ENCODE data around the gene SPG7.

Gene SPG7

DNA sequence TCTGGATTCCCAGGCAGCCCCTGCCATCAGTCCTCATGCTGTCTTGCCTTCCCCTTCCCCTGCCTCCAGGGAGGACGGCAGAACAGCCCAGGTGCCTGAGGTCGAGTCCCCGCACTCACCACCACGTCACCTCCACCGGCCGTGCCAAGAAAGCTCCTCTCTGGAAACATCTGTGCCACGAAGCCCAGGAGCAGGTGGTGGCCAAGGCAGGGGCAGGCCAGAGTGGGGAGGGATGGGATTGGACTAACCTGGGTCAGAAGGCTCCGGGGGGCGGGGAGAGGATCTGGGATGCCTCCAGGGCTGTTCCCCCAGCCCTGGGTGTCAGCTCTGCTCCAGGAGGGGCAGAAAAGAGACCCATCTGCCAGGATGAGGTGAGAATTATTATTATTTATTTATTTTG lies 97.8 kb downstream of the SPG7 start:
- Histone ChIP-seq H3K79me2 (ENCODE audit: low read length) (no peaks in the 10 kb centered on the region), H3K9ac (ENCODE audit: low read length) (no peak overlapping the region), H3F3A (ENCODE audit: insufficient read depth, low read length) (no peaks in the 10 kb centered on the region), H2AFZ (ENCODE audit: low read length) (no peak overlapping the region), H4K20me1 (ENCODE audit: insufficient read depth, low read length) (no peaks in the 10 kb centered on the region), H3K9me3 (replicated peaks; ENCODE audit: insufficient read depth, low read length) (no peaks in the 10 kb centered on the region), H3K4me3 (ENCODE audit: low read length) (no peak overlapping the region), H3K9me2 (replicated peaks; ENCODE audit: insufficient read depth, low read length) (no peaks in the 10 kb centered on the region), H3K36me3 (replicated peaks; ENCODE audit: insufficient read depth, low read length) (no peaks in the 10 kb centered on the region), H3K27me3 (replicated peaks; ENCODE audit: insufficient read depth, low read length) (no peaks in the 10 kb centered on the region), H3K4me1 (ENCODE audit: low read length) (no peaks in the 10 kb centered on the region), H3K27ac (ENCODE audit: low read length) (no peak overlapping the region), H3K4me2 (ENCODE audit: low read depth, low read length) (no peak overlapping the region)
- TF ChIP-seq EZH2phosphoT487 (IDR thresholded peaks at IDR 0.05; ENCODE audit: low read length) (no peak), EZH2 (optimal IDR thresholded peaks at IDR 0.05; ENCODE audit: low read depth, low read length) (no peak)
- TF ChIP-seq, protein P1, sequence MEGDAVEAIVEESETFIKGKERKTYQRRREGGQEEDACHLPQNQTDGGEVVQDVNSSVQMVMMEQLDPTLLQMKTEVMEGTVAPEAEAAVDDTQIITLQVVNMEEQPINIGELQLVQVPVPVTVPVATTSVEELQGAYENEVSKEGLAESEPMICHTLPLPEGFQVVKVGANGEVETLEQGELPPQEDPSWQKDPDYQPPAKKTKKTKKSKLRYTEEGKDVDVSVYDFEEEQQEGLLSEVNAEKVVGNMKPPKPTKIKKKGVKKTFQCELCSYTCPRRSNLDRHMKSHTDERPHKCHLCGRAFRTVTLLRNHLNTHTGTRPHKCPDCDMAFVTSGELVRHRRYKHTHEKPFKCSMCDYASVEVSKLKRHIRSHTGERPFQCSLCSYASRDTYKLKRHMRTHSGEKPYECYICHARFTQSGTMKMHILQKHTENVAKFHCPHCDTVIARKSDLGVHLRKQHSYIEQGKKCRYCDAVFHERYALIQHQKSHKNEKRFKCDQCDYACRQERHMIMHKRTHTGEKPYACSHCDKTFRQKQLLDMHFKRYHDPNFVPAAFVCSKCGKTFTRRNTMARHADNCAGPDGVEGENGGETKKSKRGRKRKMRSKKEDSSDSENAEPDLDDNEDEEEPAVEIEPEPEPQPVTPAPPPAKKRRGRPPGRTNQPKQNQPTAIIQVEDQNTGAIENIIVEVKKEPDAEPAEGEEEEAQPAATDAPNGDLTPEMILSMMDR (IDR thresholded peaks at IDR 0.05; ENCODE audit: low read length): no peak
- DNase-seq: no peak

Measured in MM.1S (cell line).